HG03439 (cell line): ENCODE measurements around the gene ODAD4.
A peak's percentile ranks its signal among the peaks of the same experiment; 100 is the strongest.
"Not testable (repeated sequence)": the region's sequence is repeated elsewhere in the genome, so short reads cannot be mapped to it uniquely, and the experiment has no call there.

Experiments used
- ATAC-seq: cut with Tn5 transposase; IDR thresholded peaks from one replicate; pipeline ENCODE4 v1.9.1; 2021; ENCODE audit warnings: mild to moderate bottlenecking, moderate library complexity; ENCODE audit not compliant: unreplicated experiment

Gene ODAD4

DNA sequence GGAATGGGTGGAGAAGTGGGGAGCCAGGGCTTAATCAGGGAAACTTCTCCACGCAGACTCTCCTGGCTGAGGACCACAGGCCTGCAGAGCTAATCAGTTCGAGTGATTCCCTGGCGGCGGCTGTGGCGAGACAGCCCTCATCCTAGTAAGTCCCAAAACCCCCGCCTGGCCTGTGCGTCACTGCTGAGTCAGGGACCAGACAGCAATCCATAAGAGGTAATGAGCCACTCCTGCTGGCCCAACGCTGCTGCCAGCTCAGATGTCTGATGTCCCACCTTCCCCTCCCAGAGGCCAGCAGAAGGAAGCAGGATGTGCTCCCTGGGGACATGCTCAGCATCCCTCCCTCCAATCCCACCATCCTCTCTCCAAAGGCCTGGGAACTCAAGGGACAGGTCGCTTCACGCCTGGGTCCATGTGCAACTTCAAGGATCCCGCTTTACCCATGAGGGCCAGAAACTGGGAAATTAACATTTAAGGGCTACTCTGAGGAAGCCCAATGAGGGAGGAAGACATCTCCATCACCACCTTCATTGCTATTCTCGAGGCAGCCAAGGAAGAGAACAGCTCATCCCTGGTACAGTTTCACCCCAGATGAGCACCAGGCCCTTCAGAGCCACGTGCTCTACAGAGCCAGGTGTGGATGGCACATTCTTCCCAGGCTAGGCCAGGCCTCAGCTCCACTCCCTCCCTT, 19.6 kb upstream of the ODAD4 start:
- ATAC-seq = no peak

DNA sequence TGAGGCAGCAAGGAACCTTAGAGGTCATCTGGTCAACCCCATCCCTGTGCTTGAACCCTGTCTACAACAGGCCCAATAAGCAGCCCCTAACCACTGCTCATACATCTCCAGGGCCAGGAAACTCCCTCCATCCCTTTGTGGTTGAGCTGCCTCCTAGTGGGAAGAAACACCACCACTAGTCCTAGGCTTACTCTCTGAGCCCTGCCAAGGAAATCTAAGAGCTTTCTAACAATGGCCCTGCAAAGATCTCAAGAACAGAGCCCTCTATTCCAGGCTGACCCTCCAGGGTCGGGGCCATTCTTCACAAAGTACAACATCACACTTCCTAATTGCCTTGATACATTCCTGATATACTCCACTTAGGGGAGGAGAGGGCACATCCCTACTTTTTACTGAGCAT, 17.5 kb upstream of the ODAD4 start:
- ATAC-seq = no peak

DNA sequence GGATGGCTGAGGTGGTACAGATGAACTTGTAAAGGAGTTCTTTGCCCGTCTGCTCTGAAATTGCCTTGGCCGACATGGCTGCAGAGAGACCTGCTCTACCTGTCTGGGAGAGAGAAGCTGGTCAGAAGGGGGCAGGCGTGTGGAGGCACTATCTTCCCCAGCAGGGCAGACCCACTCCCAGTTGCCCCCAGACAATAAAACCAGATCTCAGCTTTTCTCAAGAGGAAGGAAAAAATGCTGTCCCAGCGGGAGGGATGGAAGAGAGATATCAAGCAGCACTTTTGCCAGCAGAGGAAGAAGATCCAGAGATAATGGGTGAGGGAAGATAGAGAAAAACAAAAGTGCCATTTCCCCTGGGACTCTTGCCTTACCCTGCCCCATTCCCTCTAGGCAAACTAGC, 16.6 kb upstream of the ODAD4 start:
- no peak for ATAC-seq

DNA sequence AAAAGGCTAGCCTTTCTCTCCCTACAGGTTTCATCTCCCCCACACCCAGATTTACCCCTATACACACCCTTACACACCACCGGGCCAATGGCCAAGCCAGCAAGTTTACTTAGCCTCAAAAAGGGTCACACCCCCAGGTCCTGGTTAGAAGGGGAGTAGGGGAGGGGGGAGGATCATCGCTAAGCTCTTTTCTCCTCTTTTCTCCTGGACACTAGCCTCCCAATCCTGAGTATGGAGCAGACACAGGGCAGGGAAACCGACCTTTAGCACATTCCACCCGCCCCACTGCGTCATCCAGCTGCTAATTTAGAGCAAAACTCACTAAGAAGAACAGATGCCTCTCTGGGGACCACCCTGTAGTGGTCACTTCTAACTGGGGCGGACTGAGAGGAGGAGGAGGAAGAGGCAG, 16.1 kb upstream of the ODAD4 start:
- no peak for ATAC-seq

DNA sequence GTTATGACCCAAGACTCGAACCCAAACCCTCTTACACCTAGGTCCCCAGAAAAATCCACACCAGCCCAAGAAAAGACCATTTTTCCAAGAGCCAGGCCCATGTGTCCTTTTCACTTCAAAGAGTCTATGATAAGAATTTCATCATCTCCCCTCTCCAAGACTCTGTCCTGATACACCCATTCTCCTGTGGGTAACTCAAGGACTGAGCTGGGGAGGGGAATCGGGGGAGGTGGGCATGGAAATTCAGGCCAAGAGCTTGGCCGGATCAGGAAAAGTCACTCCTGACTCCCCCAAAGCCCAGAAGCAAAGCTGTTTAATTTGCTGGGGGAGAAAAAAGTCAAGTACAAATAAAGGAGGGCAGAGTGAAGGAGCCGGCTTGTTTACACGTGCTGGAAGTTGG, 15.4 kb upstream of the ODAD4 start:
- ATAC-seq = no peak

DNA sequence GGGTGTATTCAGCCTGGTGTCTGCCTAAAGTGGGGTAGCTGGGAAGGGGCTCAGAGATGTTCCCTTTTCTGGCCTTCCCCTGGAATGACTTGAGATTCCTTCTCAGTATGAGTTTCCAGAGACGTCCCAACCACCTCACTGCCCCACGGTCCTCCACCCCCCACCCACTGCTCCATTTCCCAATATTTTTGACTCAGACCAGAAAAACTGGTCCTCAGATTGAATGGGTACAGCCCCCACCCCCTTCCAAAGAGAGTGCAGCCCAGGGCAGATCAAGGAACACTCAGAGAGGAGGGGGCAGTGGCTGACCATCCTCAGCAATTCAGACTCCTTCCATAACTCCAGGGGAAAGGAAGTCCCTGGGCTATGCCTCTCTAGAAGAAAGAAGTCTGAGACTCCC, 14.9 kb upstream of the ODAD4 start:
- ATAC-seq = no peak

DNA sequence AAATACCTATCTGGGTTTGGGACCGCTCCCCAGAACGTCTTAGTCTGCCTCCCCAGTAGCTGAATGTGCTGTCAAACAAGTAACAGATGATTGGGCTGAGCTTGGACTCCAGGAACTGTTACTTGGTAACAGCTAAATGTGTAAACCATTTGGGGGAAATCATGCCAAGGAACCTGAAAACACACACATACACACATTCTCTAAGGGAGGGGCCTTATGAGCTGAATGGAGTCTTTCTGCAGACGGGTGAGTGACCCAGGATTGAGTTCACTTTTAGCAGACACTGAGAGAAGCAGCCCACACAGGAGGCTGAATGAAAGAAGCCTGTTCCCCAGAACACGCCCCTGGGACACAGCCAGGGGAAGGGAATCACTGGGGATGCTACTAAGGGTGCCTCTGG, 13.2 kb upstream of the ODAD4 start:
- no peak for ATAC-seq

DNA sequence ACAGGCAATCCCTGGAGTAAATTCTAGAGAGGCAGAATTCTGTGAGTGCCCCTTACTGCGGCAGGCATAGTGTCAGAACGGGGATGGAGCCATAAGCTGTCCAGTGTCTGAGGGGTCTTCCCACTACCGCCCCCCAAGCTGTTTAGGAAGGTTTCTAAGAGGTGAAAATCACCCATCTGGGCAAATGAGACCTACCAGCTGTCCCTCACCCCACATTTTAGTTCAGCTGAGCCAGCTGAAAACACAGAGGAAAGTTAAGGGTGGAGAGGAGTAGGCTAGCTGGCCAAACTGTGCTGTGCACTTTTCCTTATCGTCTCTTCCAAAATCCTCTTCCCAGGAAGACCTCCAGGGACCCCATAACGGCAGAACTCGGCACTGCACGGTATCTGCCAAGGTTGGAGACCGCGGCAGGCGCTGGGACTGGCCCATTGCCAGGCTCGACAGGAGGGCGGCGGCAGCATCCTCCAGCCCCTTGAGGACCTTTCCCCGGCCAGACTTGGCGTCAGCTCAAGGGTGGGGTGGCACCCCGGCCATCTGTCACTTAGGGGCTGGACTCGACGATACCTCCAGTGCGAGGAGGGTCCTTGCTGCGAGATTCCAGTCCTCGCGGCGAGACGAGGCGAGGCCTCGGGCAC, 12.6 kb upstream of the ODAD4 start:
- peak; percentile 34 for ATAC-seq

DNA sequence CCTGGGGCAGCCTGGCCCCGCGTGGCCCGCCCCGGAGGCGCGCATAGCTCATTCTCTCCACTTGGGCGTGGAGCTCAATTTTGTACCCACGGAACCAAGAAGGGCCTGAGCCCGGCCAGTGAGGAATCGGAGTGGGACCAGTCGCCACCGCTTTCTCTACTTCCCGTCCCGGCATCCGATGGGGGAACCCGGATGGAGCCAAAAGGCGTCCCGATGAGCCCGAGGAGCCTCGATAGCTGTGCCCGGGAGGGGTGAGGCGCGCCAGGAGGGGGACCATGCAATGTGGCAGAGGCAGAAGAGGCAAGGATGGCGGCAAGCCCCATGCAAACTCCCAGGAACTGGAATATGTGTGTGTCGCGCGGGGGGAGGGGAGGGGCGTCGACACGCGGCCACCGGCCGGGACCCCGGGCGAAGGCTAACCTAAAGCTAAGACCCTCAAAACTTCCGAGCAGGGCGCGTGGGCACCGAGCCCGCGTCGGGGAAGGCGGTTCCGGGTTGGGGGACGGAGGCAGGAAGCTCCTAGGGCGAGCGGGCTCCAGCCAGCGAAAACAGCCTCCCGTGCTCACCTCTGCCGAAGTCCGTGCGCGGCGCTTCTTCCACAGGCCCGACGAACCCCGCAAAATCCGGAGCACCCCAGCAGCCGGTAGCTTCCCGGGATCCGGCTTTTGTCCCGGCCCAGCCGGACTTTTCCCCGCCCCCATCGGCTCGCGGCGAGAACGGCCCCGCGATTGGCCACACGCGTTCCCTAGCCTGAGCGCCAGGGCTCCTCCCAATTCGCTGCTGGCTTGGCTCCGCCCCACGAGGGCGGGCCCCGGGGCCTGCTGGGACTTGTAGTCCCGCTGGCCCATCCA, 11.9 kb upstream of the ODAD4 start, which contains the start of gene ACLY:
TSS of gene ACLY (minus strand) at position 638 of the 851 bp plus-strand sequence. CDS start 5,078 bp downstream, outside the sequence.
- peak; percentile 88 for ATAC-seq

DNA sequence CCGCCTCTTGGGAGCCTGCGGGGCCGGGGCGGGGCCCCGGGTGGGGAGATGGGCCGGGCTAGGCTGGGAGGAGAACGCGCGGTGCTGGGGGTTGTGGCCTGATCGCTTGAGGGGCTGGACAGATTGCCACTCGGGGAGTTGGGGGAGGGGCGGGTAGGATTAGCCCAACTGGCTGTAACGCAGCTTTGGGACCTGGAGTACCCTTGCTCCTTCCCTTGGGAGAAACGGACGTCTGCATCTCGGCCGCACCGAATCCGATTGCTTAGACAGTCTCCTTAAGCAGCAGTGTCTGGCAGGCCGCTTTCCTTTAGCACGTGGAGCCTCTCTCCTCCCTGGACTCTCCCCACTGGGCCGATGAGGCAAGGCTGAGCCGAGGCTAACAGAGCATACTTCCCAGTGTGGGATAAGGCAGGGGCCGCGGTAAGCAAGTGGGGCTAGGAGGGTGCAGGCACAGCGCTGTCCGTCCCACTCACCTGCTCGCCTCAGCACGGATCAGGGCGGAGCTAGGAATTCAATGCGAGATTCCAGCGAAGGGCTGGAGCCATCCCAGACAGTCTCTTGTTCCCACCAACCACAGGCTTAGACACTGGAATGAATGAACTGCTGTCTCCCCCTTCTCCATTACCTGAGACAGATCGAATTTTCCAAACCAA, 11.1 kb upstream of the ODAD4 start:
- peak; percentile 3 for ATAC-seq

DNA sequence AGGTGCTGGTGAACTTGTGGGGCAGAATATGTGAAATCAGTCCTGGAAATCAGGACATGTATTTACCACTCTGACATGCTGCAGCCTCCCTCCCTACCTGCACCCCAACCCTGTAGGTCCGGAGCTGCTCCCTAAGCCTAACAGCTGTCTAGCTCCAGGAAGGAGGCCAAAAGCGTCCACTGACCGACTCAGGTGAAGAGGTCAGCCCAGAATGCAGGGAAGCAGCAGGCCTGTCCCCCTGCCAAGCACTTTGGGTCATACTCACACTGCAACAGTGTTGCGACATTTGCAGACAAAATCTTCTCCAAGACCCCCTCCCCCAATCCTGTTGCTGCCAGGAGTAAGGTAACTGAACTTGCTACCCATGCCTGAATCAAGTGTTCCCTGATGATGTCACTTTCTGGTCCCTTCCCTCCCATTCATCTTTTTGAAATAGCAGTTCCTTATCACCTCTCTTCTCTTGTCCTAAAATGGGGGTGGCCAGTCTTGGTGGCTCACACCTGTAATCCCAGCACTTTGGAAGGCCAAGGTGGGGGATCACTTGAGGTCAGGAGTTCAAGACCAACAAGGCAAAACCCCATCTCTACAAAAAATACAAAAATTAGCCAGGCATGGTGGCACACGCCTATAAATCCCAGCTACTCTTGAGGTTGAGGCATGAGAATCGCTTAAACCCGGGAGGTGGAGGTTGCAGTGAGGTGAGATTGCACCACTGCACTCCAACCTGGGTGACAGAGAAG, 10.4 kb upstream of the ODAD4 start:
- no peak for ATAC-seq

DNA sequence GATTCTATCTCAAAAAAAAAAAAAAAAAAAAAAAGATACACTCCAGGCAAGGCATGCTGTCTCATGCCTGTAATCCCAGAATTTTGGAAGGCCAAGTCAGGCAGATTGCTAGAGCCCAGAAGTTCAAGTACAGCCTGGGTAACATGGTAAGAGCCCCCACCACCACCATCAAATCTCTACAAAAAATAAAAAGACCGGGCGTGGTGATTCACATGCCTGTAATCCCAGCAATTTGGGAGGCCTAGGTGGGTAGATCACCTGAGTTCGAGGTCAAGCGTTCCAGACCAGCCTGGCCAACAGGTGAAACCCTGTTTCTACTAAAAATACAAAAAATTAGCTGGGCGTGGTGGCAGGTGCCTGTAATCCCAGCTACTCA, 9.8 kb upstream of the ODAD4 start:
- no peak for ATAC-seq

DNA sequence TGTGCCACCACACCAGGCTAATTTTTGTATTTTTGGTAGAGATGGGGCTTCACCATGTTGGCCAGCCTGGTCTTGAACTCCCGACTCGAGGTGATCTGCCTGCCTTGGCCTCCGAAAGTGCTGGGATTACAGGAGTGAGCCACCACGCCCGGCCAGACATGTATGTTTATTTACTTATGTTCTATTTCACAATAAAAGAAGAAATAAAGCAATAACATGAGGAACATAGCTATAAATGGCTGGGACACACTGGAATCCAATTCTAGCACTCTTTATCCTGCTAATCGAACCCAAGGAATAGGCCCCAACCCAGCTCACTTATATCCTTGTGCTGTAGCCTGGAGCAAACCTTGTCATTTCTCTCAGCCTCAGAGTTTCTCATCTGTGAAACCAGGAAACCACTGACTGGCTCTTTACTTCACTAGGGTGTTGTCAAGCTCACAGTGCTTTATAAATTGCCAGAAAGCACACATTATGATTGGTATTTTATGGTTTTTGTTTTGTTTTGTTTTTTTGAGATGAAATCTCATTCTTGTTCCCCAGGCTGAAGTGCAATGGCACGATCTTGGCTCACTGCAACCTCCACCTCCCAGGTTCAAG, 4.3 kb upstream of the ODAD4 start:
- no peak for ATAC-seq

DNA sequence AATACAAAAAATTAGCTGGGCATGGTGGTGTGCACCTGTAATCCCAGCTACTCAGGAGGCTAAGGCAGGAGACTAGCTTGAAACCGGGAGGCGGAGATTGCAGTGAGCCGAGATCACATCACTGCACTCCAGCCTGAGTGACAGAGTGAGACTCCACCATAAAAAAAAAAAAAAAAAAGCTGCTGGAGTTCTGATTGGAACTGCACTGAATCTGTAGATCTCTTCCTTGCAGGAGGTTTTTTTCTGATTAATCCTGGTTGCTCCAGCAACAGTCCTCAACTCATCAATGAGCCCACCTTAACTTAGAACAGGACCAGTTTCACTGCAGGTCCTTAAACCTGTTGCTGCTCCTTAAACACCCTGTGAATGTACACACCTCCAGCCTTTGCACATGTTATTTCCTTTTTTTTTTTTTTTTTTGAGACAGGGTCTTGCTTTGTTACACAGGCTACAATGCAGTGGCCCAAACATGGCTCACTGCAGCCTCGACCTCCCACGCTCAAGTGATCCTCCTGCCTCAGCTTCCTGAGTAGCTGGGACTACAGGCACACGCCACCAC, 1.6 kb upstream of the ODAD4 start:
- ATAC-seq = no peak

DNA sequence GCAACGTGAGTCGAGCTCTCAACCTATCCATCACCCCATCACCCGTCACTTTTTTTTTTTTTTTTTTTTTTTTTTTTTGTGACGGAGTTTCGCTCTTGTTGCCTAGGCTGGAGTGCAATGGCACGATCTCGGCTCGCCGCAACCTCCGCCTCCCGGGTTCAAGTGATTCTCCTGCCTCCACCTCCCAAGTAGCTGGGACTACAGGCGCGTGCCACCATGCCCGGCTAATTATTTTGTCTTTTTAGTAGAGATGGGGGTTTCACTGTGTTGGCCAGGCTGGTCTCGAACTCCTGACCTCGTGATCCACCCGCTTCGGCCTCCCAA, 378 bp downstream of the ODAD4 start:
- not testable (repeated sequence) for ATAC-seq

DNA sequence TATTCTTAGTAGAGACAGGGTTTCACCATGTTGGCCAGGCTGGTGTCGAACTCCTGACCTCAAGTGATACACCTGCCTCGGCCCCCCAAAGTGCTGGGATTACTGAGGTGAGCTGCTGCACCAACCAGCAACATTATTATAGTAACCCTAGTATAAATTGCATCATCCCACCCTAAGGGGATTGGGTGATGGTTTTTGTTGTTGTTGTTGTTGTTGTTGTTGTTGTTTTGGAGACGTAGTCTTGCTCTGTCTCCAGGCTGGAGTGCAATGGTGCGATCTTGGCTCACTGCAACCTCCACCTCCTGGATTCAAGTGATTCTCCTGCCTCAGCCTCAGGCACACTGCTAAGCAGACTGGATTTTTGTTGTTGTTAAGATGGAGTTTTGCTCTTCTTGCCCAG, 1.3 kb downstream of the ODAD4 start:
- not testable (repeated sequence) for ATAC-seq

DNA sequence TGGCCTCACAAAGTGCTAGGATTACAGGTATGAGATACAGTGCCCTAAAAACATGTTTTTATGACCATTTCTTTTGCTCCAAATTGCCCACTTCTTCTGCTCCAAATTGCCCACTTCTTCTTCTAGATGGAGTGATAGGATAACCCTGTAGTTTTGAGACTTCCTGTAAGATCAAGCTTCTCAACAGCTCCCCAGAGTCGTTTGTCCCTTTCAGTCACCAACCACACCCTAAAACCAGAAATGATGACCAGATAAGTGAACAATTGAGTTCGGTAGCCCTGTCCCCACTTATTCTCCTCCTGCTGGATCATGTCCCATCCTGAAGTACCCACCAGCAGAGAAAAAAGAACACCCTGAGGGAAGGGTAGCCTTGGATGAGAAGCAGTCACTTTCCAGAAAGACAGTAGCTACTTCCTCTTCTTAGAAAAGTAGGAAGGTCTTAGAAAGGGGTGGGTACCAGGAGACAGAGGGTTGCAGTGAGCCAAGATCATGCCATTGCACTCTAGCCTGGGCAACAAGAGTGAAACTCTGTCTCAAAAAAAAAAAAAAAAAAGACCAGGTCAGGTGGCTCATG, 2.5 kb downstream of the ODAD4 start:
- ATAC-seq = no peak

DNA sequence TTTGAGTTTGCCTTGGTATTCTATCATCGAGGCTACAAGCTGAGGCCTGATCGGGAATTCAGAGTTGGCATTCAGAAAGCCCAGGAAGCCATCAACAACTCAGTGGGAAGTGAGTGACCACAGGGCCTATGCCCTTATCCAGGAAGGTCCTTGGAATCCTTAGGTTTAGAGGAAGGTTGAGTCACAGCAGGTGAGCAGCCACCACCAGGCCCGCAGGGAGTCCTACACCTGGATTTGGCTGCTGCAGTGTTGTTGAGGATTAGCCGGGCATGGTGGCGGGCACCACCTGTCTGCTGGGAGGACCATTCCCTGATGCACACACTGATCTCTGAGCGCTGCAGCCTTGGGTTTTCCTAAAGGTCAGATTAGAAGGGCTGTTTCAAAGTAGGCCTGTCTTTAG, 5.2 kb downstream of the ODAD4 start:
- no peak for ATAC-seq
